ENCODE data around the gene DISP2. TPM values are rescaled to one million over a fixed set of nuclear protein-coding genes. Genes with fewer than 3 reads are reported as not detected.

DISP2 gene
- total and polyA plus RNA-seq, 8 donors, result 0.14 to 4.1 (median 1.4) TPM

- FAIRE-seq (no peak), ATAC-seq (no peak), DNase-seq (no peak)
- 42 to 69% methylated on average over 2 of the region's 2 CpGs for WGBS, 2 donors
- intact Hi-C loops (cut with DNase I), result no loop called here
- no peaks in the 10 kb centered on the region for H3K9me3 ChIP-seq
- peaks cover 0 to 4% (median 0%) of the 10 kb centered on the region in 3 donors for H3K4me1 ChIP-seq
- no peaks in the 10 kb centered on the region for H3K36me3 ChIP-seq
- no peaks in the 10 kb centered on the region for H3K27me3 ChIP-seq
- no peak overlapping the region for H3K27ac ChIP-seq
- no peak for TF ChIP-seq CTCF (IDR thresholded peaks at IDR 0.05)
- H3K4me3 ChIP-seq, result no peak overlapping the region
Observed at GRCh38 chr15:40372981-40373380, 15.0 kb downstream of the DISP2 start.

GRCh38 chr15:40377606-40378005 lies 19.6 kb downstream of the DISP2 start:
- Histone ChIP-seq H3K4me1 (no peaks in the 10 kb centered on the region), H3K4me3 (no peak overlapping the region), H3K27me3 (no peaks in the 10 kb centered on the region), H3K9me3 (no peaks in the 10 kb centered on the region), H3K27ac (no peak overlapping the region), H3K36me3 (no peaks in the 10 kb centered on the region)
- no peak for TF ChIP-seq CTCF (IDR thresholded peaks at IDR 0.05)
- DNase-seq (no peak), ATAC-seq (no peak), FAIRE-seq (no peak)
- 84 to 89% methylated on average over 3 of the region's 3 CpGs for WGBS, 2 donors
- intact Hi-C loops (cut with DNase I), result no loop called here

GRCh38 chr15:40379374-40379773 lies 21.4 kb downstream of the DISP2 start:
- DNase-seq, result no peak
- TF ChIP-seq CTCF (IDR thresholded peaks at IDR 0.05), result no peak
- Histone ChIP-seq H3K27ac (no peak overlapping the region), H3K27me3 (no peaks in the 10 kb centered on the region), H3K9me3 (no peaks in the 10 kb centered on the region), H3K36me3 (no peaks in the 10 kb centered on the region), H3K4me3 (no peak overlapping the region), H3K4me1 (peaks cover 0 to 5% (median 0%) of the 10 kb centered on the region in 3 donors)
- ATAC-seq, result peak in 1 of 4 donors; percentile 44
- FAIRE-seq, result no peak
- WGBS, 2 donors, result 51 to 60% methylated on average over 4 of the region's 4 CpGs
- intact Hi-C loops (cut with DNase I), result no loop called here

- FAIRE-seq (no peak), DNase-seq (peak in 1 of 6 donors; percentile 46), ATAC-seq (peak in 2 of 4 donors; percentile 31 to 46)
- Histone ChIP-seq H3K9me3 (no peaks in the 10 kb centered on the region), H3K27ac (no peak overlapping the region), H3K27me3 (no peaks in the 10 kb centered on the region), H3K4me3 (no peak overlapping the region), H3K36me3 (no peaks in the 10 kb centered on the region), H3K4me1 (peaks cover 0 to 5% (median 0%) of the 10 kb centered on the region in 3 donors)
- no peak for TF ChIP-seq CTCF (IDR thresholded peaks at IDR 0.05)
- intact Hi-C loops (cut with DNase I), result no loop called here
- 29 to 31% methylated on average over 4 of the region's 4 CpGs for WGBS, 2 donors
Observed at GRCh38 chr15:40379853-40380252, 21.8 kb downstream of the DISP2 start.

GRCh38 chr15:40380636-40381035 lies 22.6 kb downstream of the DISP2 start:
- H3K4me1 ChIP-seq, result peaks cover 0 to 5% (median 0%) of the 10 kb centered on the region in 3 donors
- DNase-seq (no peak), ATAC-seq (no peak), FAIRE-seq (no peak)
- no peaks in the 10 kb centered on the region for H3K36me3 ChIP-seq
- H3K27me3 ChIP-seq, result no peaks in the 10 kb centered on the region
- intact Hi-C loops (cut with DNase I), result no loop called here
- no peak overlapping the region for H3K4me3 ChIP-seq
- no peak overlapping the region for H3K27ac ChIP-seq
- 94 to 98% methylated on average over 10 of the region's 10 CpGs for WGBS, 2 donors
- no peaks in the 10 kb centered on the region for H3K9me3 ChIP-seq
- TF ChIP-seq CTCF (IDR thresholded peaks at IDR 0.05), result no peak

All from pancreas (tissue), 10 donors.